GM10266 (cell line): ENCODE measurements around the gene AGBL3.
A peak's percentile ranks its signal among the peaks of the same experiment; 100 is the strongest.

Experiments
- DNase-seq: peaks from one replicate; pipeline ENCODE4 v3.0.0; 2012; ENCODE audit errors: extremely low spot score
- CTCF ChIP-seq: IDR thresholded peaks from 2 replicates; pipeline ENCODE4 v1.5.1; 2012; ENCODE audit warnings: mild to moderate bottlenecking, low read depth; ENCODE audit not compliant: control insufficient read depth, insufficient read depth; ENCODE audit errors: missing control alignments

The AGBL3 gene

GRCh38 chr7:134948246-134948645 is 38.1 kb upstream of the AGBL3 start:
- DNase-seq = no peak
- TF ChIP-seq CTCF = no peak

- DNase-seq = no peak
- TF ChIP-seq CTCF = no peak
These were observed 37.6 kb upstream of the AGBL3 start for GRCh38 chr7:134948736-134949135.

- no peak for TF ChIP-seq CTCF
- no peak for DNase-seq
These were observed 37.1 kb upstream of the AGBL3 start for GRCh38 chr7:134949171-134949570.

- DNase-seq = peak; percentile 33
These were observed 31.9 kb upstream of the AGBL3 start for GRCh38 chr7:134954197-134955082.

GRCh38 chr7:134957005-134957404 is 29.3 kb upstream of the AGBL3 start:
- no peak for DNase-seq
- no peak for TF ChIP-seq CTCF

More at GRCh38 chr7:134954197-134955082, 31.9 kb upstream of the AGBL3 start:
- TF ChIP-seq CTCF = peak; percentile 64

- no peak for TF ChIP-seq CTCF
- DNase-seq = no peak
These were observed 26.5 kb upstream of the AGBL3 start for GRCh38 chr7:134959810-134960209.

GRCh38 chr7:134962270-134962780 is 24.0 kb upstream of the AGBL3 start:
- TF ChIP-seq CTCF = no peak
- DNase-seq = no peak
